ENCODE results near the gene SURF6. TPM values are rescaled to one million over a fixed set of nuclear protein-coding genes. Genes with fewer than 3 reads are reported as not detected.

The SURF6 gene
- total and polyA plus RNA-seq, 7 experiments from 2014 or later, result 9.8 to 33.5 (median 19.3) TPM

- peak overlapping the region in 2 of 9 donors; percentile 10 to 52 for H3K27ac Mint-ChIP-seq
- Histone ChIP-seq H3K9me3 (ENCODE audit: control insufficient read depth in 2 of 3, low read length in 3 of 3) (no peaks in the 10 kb centered on the region), H3K36me3 (ENCODE audit: control insufficient read depth in 2 of 3, insufficient read depth in 3 of 3, low read length in 3 of 3) (peaks cover 20 to 72% (median 31%) of the 10 kb centered on the region in 3 experiments), H3K4me1 (ENCODE audit: control insufficient read depth in 2 of 2, insufficient read depth in 2 of 2, low read length in 2 of 2) (peaks cover 9 to 22% of the 10 kb centered on the region in 2 donors), H3K27me3 (ENCODE audit: control insufficient read depth in 2 of 2, insufficient read depth in 2 of 2, low read length in 2 of 2) (no peaks in the 10 kb centered on the region), H3K27ac (ENCODE audit: low read depth, low read length) (no peak overlapping the region), H3K4me3 (ENCODE audit: low read length) (no peak overlapping the region)
- DNase-seq, result peak in 4 of 9 donors; percentile 17 to 44 (median 26)
- H3K4me1 Mint-ChIP-seq, result peaks cover 15 to 50% (median 34%) of the 10 kb centered on the region in 7 donors
- CTCF ChIA-PET, result interaction anchor here (3.3 kb wide), 1 partner anchor 19 kb away, joined by 11 read pairs; no protein-coding TSS in a partner anchor
- H3K36me3 Mint-ChIP-seq, result peaks cover 8 to 42% (median 36%) of the 10 kb centered on the region in 5 donors
- no peak overlapping the region for H3K4me3 Mint-ChIP-seq
- ATAC-seq, result no peak
- H3K27me3 Mint-ChIP-seq, result peaks cover 0 to 2% (median 0%) of the 10 kb centered on the region in 5 donors
- POLR2A ChIA-PET, result interaction anchor here (0.7 to 10.5 kb wide), 3 partner anchors 8 to 17 kb away, joined by 3 to 185 read pairs (median 4); partner anchors contain the start of gene SURF4
- peaks cover 0 to 2% (median 0%) of the 10 kb centered on the region in 11 donors for H3K9me3 Mint-ChIP-seq
- intact Hi-C loops (cut with micrococcal nuclease), result no loop called here
Measured at GRCh38 chr9:133351908-133352634, 16.1 kb upstream of the SURF6 start.

- peaks cover 19 to 54% (median 38%) of the 10 kb centered on the region in 7 donors for H3K4me1 Mint-ChIP-seq
- peaks cover 0 to 2% (median 0%) of the 10 kb centered on the region in 11 donors for H3K9me3 Mint-ChIP-seq
- peak overlapping the region in 1 of 9 donors; percentile 52 for H3K27ac Mint-ChIP-seq
Measured at GRCh38 chr9:133351526-133351907, 15.5 kb upstream of the SURF6 start.

GRCh38 chr9:133349965-133350616, 14.1 kb upstream of the SURF6 start:
- H3K36me3 Mint-ChIP-seq, result peaks cover 8 to 44% (median 39%) of the 10 kb centered on the region in 5 donors
- H3K4me3 Mint-ChIP-seq, result peak overlapping the region in 6 of 10 donors; percentile 6 to 100 (median 30)
- ChIA-PET POLR2A (interaction anchor here (1.0 to 10.5 kb wide), 4 partner anchors 9 to 26 kb away, joined by 3 to 185 read pairs (median 4); partner anchors contain the start of genes STKLD1 and SURF4), CTCF (no interaction called here)
- Histone ChIP-seq H3K4me3 (ENCODE audit: low read length) (no peak overlapping the region), H3K27me3 (ENCODE audit: control insufficient read depth in 2 of 2, insufficient read depth in 2 of 2, low read length in 2 of 2) (no peaks in the 10 kb centered on the region), H3K9me3 (ENCODE audit: control insufficient read depth in 2 of 3, low read length in 3 of 3) (no peaks in the 10 kb centered on the region), H3K36me3 (ENCODE audit: control insufficient read depth in 2 of 3, insufficient read depth in 3 of 3, low read length in 3 of 3) (peaks cover 20 to 76% (median 31%) of the 10 kb centered on the region in 3 experiments), H3K4me1 (ENCODE audit: control insufficient read depth in 2 of 2, insufficient read depth in 2 of 2, low read length in 2 of 2) (peaks cover 19 to 24% of the 10 kb centered on the region in 2 donors), H3K27ac (ENCODE audit: low read depth, low read length) (peak overlapping the region; percentile 98)
- H3K27ac Mint-ChIP-seq, result peak overlapping the region in 7 of 9 donors; percentile 17 to 99 (median 51)
- intact Hi-C loops (cut with micrococcal nuclease), result loop anchor here (2.0 to 10.0 kb wide), 5 partner anchors 67 to 815 kb away; partner anchors contain the start of genes BRD3 (in 1 of the 2), CACFD1 (in 1 of the 2), GTF3C5 (in 1 of the 2) and REXO4 (in 1 of the 2)
- DNase-seq (no peak), ATAC-seq (no peak)
- peaks cover 24 to 57% (median 44%) of the 10 kb centered on the region in 7 donors for H3K4me1 Mint-ChIP-seq
- H3K27me3 Mint-ChIP-seq, result peaks cover 0 to 2% (median 0%) of the 10 kb centered on the region in 5 donors
- peaks cover 0 to 2% (median 0%) of the 10 kb centered on the region in 11 donors for H3K9me3 Mint-ChIP-seq

More at GRCh38 chr9:133351526-133351907, 15.5 kb upstream of the SURF6 start:
- peaks cover 0 to 2% (median 0%) of the 10 kb centered on the region in 5 donors for H3K27me3 Mint-ChIP-seq
- Histone ChIP-seq H3K36me3 (ENCODE audit: control insufficient read depth in 2 of 3, insufficient read depth in 3 of 3, low read length in 3 of 3) (peaks cover 20 to 68% (median 31%) of the 10 kb centered on the region in 3 experiments), H3K4me3 (ENCODE audit: low read length) (no peak overlapping the region), H3K27ac (ENCODE audit: low read depth, low read length) (no peak overlapping the region), H3K4me1 (ENCODE audit: control insufficient read depth in 2 of 2, insufficient read depth in 2 of 2, low read length in 2 of 2) (peaks cover 13 to 26% of the 10 kb centered on the region in 2 donors), H3K9me3 (ENCODE audit: control insufficient read depth in 2 of 3, low read length in 3 of 3) (no peaks in the 10 kb centered on the region), H3K27me3 (ENCODE audit: control insufficient read depth in 2 of 2, insufficient read depth in 2 of 2, low read length in 2 of 2) (no peaks in the 10 kb centered on the region)
- no peak for DNase-seq
- intact Hi-C loops (cut with micrococcal nuclease), result no loop called here
- peaks cover 8 to 42% (median 38%) of the 10 kb centered on the region in 5 donors for H3K36me3 Mint-ChIP-seq
- POLR2A ChIA-PET, result interaction anchor here (1.1 to 10.5 kb wide), 2 partner anchors 11 to 18 kb away, joined by 4 to 185 read pairs; partner anchors contain the start of gene SURF4
- CTCF ChIA-PET, result interaction anchor here (3.3 kb wide), 1 partner anchor 19 kb away, joined by 11 read pairs; no protein-coding TSS in a partner anchor
- no peak overlapping the region for H3K4me3 Mint-ChIP-seq
- ATAC-seq, result no peak

GRCh38 chr9:133348718-133349573, 13.0 kb upstream of the SURF6 start:
- Mint-ChIP-seq H3K4me3 (peak overlapping the region; percentile 94 to 100 (median 98)), H3K27ac (peak overlapping the region; percentile 87 to 99 (median 97)), H3K4me1 (peaks cover 24 to 49% (median 39%) of the 10 kb centered on the region in 7 donors), H3K27me3 (peaks cover 0 to 2% (median 0%) of the 10 kb centered on the region in 5 donors), H3K36me3 (peaks cover 8 to 46% (median 39%) of the 10 kb centered on the region in 5 donors), H3K9me3 (peaks cover 0 to 2% (median 0%) of the 10 kb centered on the region in 11 donors)
- Histone ChIP-seq H3K4me3 (ENCODE audit: low read length) (peak overlapping the region; percentile 93), H3K4me1 (ENCODE audit: control insufficient read depth in 2 of 2, insufficient read depth in 2 of 2, low read length in 2 of 2) (peaks cover 19 to 21% of the 10 kb centered on the region in 2 donors), H3K9me3 (ENCODE audit: control insufficient read depth in 2 of 3, low read length in 3 of 3) (no peaks in the 10 kb centered on the region), H3K36me3 (ENCODE audit: control insufficient read depth in 2 of 3, insufficient read depth in 3 of 3, low read length in 3 of 3) (peaks cover 20 to 80% (median 31%) of the 10 kb centered on the region in 3 experiments), H3K27me3 (ENCODE audit: control insufficient read depth in 2 of 2, insufficient read depth in 2 of 2, low read length in 2 of 2) (no peaks in the 10 kb centered on the region), H3K27ac (ENCODE audit: low read depth, low read length) (peak overlapping the region; percentile 98)
- POLR2A ChIA-PET, result interaction anchor here (0.7 to 2.1 kb wide), 7 partner anchors 9 to 79 kb away, joined by 3 to 24 read pairs (median 5); no protein-coding TSS in a partner anchor
- peak in 1 of 9 donors; percentile 27 for DNase-seq
- ATAC-seq, result no peak
- CTCF ChIA-PET, result no interaction called here
- intact Hi-C loops (cut with micrococcal nuclease), result loop anchor here (1.0 to 10.0 kb wide), 11 partner anchors 7 to 816 kb away; partner anchors contain the start of genes REXO4 (in 2 of the 2), STKLD1 (in 2 of the 2), SURF1 (in 2 of the 2) and SURF2 (in 2 of the 2)

GRCh38 chr9:133347985-133348717, 12.2 kb upstream of the SURF6 start, which contains the start of the genes MED22 and RPL7A:
Gene MED22 (minus strand): TSS chr9:133348131. CDS start chr9:133346662, 1,469 bp downstream.
Gene RPL7A (plus strand): TSS chr9:133348218. CDS start chr9:133348244, 26 bp downstream.
- intact Hi-C loops (cut with micrococcal nuclease), result loop anchor here (1.0 to 10.0 kb wide), 11 partner anchors 8 to 817 kb away; partner anchors contain the start of genes REXO4 (in 2 of the 2), STKLD1 (in 2 of the 2), SURF1 (in 2 of the 2) and SURF2 (in 2 of the 2)
- Histone ChIP-seq H3K4me1 (ENCODE audit: control insufficient read depth in 2 of 2, insufficient read depth in 2 of 2, low read length in 2 of 2) (peaks cover 19 to 20% of the 10 kb centered on the region in 2 donors), H3K27ac (ENCODE audit: low read depth, low read length) (peak within 1 kb of the TSS; percentile 98), H3K36me3 (ENCODE audit: control insufficient read depth in 2 of 3, insufficient read depth in 3 of 3, low read length in 3 of 3) (peaks cover 17 to 80% (median 31%) of the 10 kb centered on the region in 3 experiments), H3K27me3 (ENCODE audit: control insufficient read depth in 2 of 2, insufficient read depth in 2 of 2, low read length in 2 of 2) (no peaks in the 10 kb centered on the region), H3K4me3 (ENCODE audit: low read length) (peak within 1 kb of the TSS; percentile 93), H3K9me3 (ENCODE audit: control insufficient read depth in 2 of 3, low read length in 3 of 3) (no peaks in the 10 kb centered on the region)
- ChIA-PET POLR2A (interaction anchor here (0.7 to 3.7 kb wide), 12 partner anchors 8 to 132 kb away, joined by 3 to 27 read pairs (median 4); partner anchors contain the start of genes STKLD1, SURF1 and SURF2), CTCF (interaction anchor here (0.6 to 1.0 kb wide), 2 partner anchors 8 to 317 kb away, joined by 3 to 4 read pairs; partner anchors contain the start of genes GTF3C5, SURF1 and SURF2)
- H3K36me3 Mint-ChIP-seq, result peaks cover 8 to 44% (median 39%) of the 10 kb centered on the region in 5 donors
- DNase-seq (peak; percentile 72 to 95 (median 92)), ATAC-seq (peak; percentile 95)
- H3K27ac Mint-ChIP-seq, result peak within 1 kb of the TSS; percentile 87 to 99 (median 97)
- H3K9me3 Mint-ChIP-seq, result peaks cover 0 to 2% (median 0%) of the 10 kb centered on the region in 11 donors
- H3K4me1 Mint-ChIP-seq, result peaks cover 23 to 46% (median 39%) of the 10 kb centered on the region in 7 donors
- H3K27me3 Mint-ChIP-seq, result peaks cover 0 to 2% (median 0%) of the 10 kb centered on the region in 5 donors
- peak within 1 kb of the TSS; percentile 94 to 100 (median 98) for H3K4me3 Mint-ChIP-seq
